ENCODE results near the gene MAPKAPK2.
"Not testable (repeated sequence)": the region's sequence is repeated elsewhere in the genome, so short reads cannot be mapped to it uniquely, and the experiment has no call there.

MAPKAPK2 gene

GRCh38 chr1:206774093-206774492 is 89.4 kb downstream of the MAPKAPK2 start:
- DNase-seq (ENCODE audit: low read depth, low spot score): no peak

- DNase-seq (ENCODE audit: low read depth, low spot score): no peak
Measured at GRCh38 chr1:206776229-206776628, 91.5 kb downstream of the MAPKAPK2 start.

GRCh38 chr1:206778031-206778430 is 93.3 kb downstream of the MAPKAPK2 start:
- DNase-seq (ENCODE audit: low read depth, low spot score): no peak

GRCh38 chr1:206778911-206779310 is 94.2 kb downstream of the MAPKAPK2 start:
- not testable (repeated sequence) for DNase-seq (ENCODE audit: low read depth, low spot score)

GRCh38 chr1:206779638-206780037 is 94.9 kb downstream of the MAPKAPK2 start:
- no peak for DNase-seq (ENCODE audit: low read depth, low spot score)

GRCh38 chr1:206782448-206782847 is 97.7 kb downstream of the MAPKAPK2 start:
- DNase-seq (ENCODE audit: low read depth, low spot score): no peak

- no peak for DNase-seq (ENCODE audit: low read depth, low spot score)
Measured at GRCh38 chr1:206783506-206783905, 98.8 kb downstream of the MAPKAPK2 start.

All from smooth muscle cell of the brain vasculature (primary cell).